Lower leg skin (tissue), 3 donors: ENCODE measurements around the gene NBEA.

Experiments
- POLR2A ChIP-seq, 2 donors: fragments of 450-650 bp; IDR thresholded peaks; one replicate each; pipeline ENCODE4 v1.6.1; 2016 to 2017; ENCODE audit warnings: antibody characterized with exemption in 2 of 2, mild to moderate bottlenecking in 1 of 2, moderate library complexity in 1 of 2
- TF ChIP-seq, protein P1 (sequence below), 3 donors: fragments of 450-650 bp; IDR thresholded peaks; one replicate each; pipeline ENCODE4 v1.5.1; 2016; ENCODE audit warnings: antibody characterized with exemption in 3 of 3, mild to moderate bottlenecking in 3 of 3, moderate library complexity in 2 of 3

- TF ChIP-seq, protein P1, sequence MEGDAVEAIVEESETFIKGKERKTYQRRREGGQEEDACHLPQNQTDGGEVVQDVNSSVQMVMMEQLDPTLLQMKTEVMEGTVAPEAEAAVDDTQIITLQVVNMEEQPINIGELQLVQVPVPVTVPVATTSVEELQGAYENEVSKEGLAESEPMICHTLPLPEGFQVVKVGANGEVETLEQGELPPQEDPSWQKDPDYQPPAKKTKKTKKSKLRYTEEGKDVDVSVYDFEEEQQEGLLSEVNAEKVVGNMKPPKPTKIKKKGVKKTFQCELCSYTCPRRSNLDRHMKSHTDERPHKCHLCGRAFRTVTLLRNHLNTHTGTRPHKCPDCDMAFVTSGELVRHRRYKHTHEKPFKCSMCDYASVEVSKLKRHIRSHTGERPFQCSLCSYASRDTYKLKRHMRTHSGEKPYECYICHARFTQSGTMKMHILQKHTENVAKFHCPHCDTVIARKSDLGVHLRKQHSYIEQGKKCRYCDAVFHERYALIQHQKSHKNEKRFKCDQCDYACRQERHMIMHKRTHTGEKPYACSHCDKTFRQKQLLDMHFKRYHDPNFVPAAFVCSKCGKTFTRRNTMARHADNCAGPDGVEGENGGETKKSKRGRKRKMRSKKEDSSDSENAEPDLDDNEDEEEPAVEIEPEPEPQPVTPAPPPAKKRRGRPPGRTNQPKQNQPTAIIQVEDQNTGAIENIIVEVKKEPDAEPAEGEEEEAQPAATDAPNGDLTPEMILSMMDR (IDR thresholded peaks at IDR 0.05), result no peak
- no peak for TF ChIP-seq POLR2A (IDR thresholded peaks at IDR 0.05)
Measured at GRCh38 chr13:35411059-35411744, 469.1 kb downstream of the NBEA start.
